Activated gamma-delta T cell treated with Interleukin-2 at 50 U/mL for 16 hours (primary cell): Measurements from ENCODE around the gene WIZ.
"Not testable (repeated sequence)": the region's sequence is repeated elsewhere in the genome, so short reads cannot be mapped to it uniquely, and the experiment has no call there.

Source experiments
- DNase-seq: peaks from one replicate; pipeline ENCODE4 v3.0.0-alpha.2; 2020

Gene WIZ

GRCh38 chr19:15449620-15450527, at the start of gene WIZ:
TSS of gene WIZ (minus strand) at chr19:15449956. CDS start at chr19:15448307, 1,649 bp downstream.
- DNase-seq, result peak; percentile 85

GRCh38 chr19:15498910-15499309, 49.2 kb upstream of the WIZ start:
- DNase-seq, result no peak

- DNase-seq, result no peak
These were observed 48.6 kb upstream of the WIZ start for GRCh38 chr19:15498156-15498858.

- DNase-seq, result no peak
These were observed 45.4 kb upstream of the WIZ start for GRCh38 chr19:15495151-15495550.

GRCh38 chr19:15488489-15489226, 38.9 kb upstream of the WIZ start:
- DNase-seq, result no peak

- no peak for DNase-seq
These were observed 37.3 kb upstream of the WIZ start for GRCh38 chr19:15487038-15487437.

- not testable (repeated sequence) for DNase-seq
These were observed 36.0 kb upstream of the WIZ start for GRCh38 chr19:15485768-15486167.

- DNase-seq, result not testable (repeated sequence)
These were observed 31.2 kb upstream of the WIZ start for GRCh38 chr19:15480996-15481395.

GRCh38 chr19:15479391-15480345, 29.9 kb upstream of the WIZ start, which contains the start of gene PGLYRP2:
TSS of gene PGLYRP2 (minus strand) at chr19:15479501. CDS start at chr19:15479371, 130 bp downstream.
- DNase-seq, result no peak

GRCh38 chr19:15476325-15476724, 26.6 kb upstream of the WIZ start:
- DNase-seq, result no peak

- DNase-seq, result no peak
These were observed 25.9 kb upstream of the WIZ start for GRCh38 chr19:15475611-15476010.

GRCh38 chr19:15475169-15475568, 25.4 kb upstream of the WIZ start:
- no peak for DNase-seq

- not testable (repeated sequence) for DNase-seq
These were observed 24.1 kb upstream of the WIZ start for GRCh38 chr19:15473821-15474220.

GRCh38 chr19:15471639-15472101, 21.9 kb upstream of the WIZ start:
- DNase-seq, result no peak

- peak; percentile 38 for DNase-seq
These were observed 19.9 kb upstream of the WIZ start for GRCh38 chr19:15469513-15470297.

GRCh38 chr19:15468675-15469512, 19.1 kb upstream of the WIZ start:
- DNase-seq, result no peak

- DNase-seq, result no peak
These were observed 18.0 kb upstream of the WIZ start for GRCh38 chr19:15467734-15468214.

GRCh38 chr19:15466851-15467733, 17.3 kb upstream of the WIZ start:
- peak; percentile 45 for DNase-seq
